GM18526 (cell line): ENCODE data around the gene NR3C2.

Experiments used
- POLR2A ChIP-seq: IDR thresholded peaks from 3 replicates; pipeline ENCODE4 v1.6.1; 2011; ENCODE audit not compliant: insufficient read length; ENCODE audit errors: extremely low read depth

The NR3C2 gene

DNA sequence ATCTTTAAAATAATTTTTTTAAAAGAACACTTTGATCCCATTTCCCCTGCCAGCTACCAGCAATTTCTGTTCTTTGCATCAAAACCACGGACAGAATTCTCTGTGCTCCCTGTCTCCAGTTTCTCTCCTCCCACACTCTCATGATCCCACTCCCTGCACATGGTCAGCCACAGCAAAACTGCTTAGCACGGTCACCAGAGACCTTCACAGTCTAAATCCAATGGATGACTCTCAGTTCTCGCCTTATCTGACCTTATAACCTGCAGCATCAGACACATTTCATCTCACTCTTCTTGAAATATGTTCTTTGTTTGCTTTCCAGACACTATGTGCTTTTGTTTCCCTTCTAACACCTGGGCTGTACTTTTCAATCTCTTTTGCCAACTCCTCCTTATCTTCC, 131.5 kb downstream of the NR3C2 start:
- no peak for TF ChIP-seq POLR2A

DNA sequence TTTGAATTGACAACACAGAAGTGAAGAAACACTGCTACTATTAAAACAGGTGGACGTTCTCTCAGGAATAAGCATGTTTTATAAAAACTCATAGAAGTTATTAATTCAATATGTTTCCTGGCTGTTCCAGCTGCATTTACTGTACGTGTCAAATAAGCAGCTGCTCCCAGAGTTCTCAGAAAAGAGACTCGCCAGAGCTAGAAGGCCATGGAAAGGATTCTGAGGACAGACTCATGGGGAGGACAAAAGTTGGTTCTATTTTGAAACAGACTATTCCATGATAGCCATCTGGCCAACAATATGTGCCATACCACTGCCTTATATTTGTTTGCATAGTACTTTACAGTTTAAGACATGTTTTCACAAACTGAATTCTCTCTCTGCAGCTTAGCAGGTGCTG, 136.5 kb downstream of the NR3C2 start:
- TF ChIP-seq POLR2A: no peak

GRCh38 chr4:148302416-148302815, 139.8 kb downstream of the NR3C2 start:
- TF ChIP-seq POLR2A: no peak

DNA sequence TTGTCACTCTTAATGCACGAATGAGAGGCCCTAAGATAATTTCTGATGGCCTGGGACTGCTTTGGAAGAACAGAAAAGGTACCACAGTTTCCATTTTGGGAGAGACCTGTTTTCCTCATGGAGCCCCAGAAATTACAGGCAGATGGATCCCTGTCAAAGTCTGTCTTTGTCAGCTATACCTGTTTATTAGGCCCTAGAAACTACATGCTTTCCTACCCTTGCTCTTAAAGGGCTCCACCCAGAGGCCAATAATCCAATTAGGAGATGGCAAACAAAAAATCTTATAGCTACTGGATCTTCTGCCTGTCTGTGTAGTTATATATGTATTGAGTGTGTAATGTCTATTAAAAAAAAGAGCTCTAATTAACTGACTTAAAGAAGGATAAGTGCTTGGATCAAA, 141.3 kb downstream of the NR3C2 start:
- no peak for TF ChIP-seq POLR2A

GRCh38 chr4:148299337-148299736, 142.9 kb downstream of the NR3C2 start:
- TF ChIP-seq POLR2A: no peak

DNA sequence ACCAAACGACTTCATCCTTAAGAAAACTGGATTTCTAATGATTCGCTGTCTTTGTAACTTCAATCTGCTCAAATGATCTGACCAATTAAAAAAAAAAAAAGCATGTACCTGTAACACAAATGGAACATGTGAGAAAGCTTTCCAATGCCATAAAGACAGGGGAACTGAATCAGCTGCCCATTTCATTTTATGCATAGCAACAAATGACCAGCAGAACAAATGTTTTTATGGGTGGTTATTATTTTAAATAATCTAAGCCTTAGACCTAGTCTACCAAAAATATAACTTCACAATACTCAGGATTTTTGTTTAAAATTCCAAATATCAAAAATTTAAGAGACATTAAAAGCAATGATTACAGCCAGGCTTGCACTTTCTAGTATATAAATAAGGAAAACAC, 145.7 kb downstream of the NR3C2 start:
- no peak for TF ChIP-seq POLR2A

- no peak for TF ChIP-seq POLR2A
Observed at GRCh38 chr4:148295642-148296041, 146.6 kb downstream of the NR3C2 start.

- TF ChIP-seq POLR2A: no peak
Observed at GRCh38 chr4:148293571-148293970, 148.6 kb downstream of the NR3C2 start.

DNA sequence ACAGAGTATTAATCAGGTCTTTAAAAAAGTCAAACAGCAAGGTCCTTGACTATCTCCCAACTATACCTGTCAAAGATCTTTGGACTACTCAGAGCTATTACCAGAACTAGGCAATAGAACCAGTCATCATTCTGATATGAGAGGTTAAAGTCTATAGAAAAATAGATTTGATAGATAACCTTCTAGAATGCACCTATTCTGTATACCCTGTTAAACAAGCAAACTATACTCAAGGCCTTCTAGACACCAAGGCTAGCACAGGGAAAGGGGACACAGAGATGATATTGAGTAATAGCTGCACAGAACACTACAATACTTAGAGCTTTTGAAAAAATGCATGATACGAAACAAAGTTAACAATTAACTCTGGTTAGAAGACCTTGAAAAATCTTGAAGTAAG, 149.5 kb downstream of the NR3C2 start:
- TF ChIP-seq POLR2A: no peak

GRCh38 chr4:148289740-148290139, 152.5 kb downstream of the NR3C2 start:
- no peak for TF ChIP-seq POLR2A

DNA sequence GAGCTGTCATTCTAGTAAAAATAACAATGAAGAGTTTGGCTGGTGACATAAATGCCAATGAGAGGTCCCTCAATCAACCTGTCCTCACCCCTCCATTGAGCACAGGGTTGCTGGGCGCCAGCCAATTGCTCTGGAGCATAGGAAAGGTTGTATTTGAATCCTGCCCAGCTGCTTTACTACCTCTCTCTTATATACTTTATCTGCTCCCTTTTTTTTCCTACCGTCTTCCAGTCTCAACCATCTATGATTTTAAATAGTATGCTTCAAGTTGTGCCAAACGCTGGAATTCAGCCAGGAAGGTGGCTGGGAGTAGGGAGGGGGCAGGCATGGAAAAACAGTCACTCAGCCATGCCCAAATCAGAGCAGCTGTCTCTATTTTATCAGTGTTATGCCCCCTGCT, 153.8 kb downstream of the NR3C2 start:
- TF ChIP-seq POLR2A: no peak

- TF ChIP-seq POLR2A: no peak
Observed at GRCh38 chr4:148287111-148287510, 155.1 kb downstream of the NR3C2 start.

- TF ChIP-seq POLR2A: no peak
Observed at GRCh38 chr4:148286012-148286411, 156.2 kb downstream of the NR3C2 start.

DNA sequence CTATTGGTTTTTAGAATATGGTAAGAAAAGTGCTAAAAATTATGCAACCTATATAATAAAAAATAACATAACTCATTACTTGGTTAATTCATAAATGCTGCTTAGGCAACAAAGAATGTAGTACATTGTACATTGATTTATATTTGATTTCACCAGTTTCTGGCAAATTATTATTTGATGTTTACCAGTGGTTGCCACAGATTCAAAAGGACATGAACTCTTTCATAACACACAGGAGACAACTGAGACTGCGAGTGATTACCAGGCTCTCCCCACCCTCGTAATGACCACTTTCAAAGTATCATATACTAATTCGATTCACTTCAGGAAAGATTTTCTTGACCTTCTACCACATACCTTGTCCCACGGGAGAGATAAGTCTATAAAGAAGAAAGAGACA, 158.5 kb downstream of the NR3C2 start:
- TF ChIP-seq POLR2A: no peak

- TF ChIP-seq POLR2A: no peak
Observed at GRCh38 chr4:148278310-148278709, 163.9 kb downstream of the NR3C2 start.

DNA sequence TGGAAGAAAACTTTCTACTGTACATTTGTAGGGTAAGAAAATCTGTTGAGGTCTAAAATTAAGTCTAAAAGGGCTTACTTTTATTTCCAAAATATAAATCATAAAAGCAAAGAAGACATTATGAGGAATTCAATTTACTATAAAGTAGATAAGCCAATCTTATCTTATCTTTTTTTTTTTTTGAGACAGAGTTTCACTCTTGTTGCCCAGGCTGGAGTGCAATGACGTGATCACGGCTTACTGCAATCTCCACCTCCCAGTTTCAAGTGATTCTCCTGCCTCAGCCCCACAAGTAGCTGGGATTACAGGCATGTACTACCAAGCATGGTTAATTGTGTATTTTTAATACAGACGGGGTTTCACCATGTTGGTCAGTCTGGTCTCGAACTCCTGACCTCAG, 166.9 kb downstream of the NR3C2 start:
- no peak for TF ChIP-seq POLR2A

DNA sequence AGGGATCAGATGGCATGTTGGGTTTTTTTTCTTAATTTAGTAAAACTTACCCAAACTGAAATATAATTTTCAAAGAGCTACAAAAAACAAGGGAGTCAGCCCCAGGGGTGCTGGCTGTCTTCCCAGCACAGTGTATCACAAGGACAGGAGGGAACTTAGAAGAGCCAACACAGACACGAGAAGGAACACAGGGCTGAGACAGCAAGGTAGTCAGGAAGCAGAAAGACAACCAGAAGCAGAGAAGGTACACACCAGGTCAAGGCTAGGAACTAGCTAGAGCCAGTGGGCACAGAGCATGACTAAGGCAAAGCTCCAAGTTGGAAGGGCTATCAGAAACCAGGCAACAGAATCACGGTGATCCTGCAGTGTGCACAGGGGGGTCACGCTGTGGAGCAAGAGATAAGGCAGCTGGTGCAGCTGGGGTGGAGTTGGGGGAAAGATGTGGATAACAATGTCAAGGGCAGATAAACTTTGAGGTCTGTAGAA, 168.7 kb downstream of the NR3C2 start:
- TF ChIP-seq POLR2A: no peak

DNA sequence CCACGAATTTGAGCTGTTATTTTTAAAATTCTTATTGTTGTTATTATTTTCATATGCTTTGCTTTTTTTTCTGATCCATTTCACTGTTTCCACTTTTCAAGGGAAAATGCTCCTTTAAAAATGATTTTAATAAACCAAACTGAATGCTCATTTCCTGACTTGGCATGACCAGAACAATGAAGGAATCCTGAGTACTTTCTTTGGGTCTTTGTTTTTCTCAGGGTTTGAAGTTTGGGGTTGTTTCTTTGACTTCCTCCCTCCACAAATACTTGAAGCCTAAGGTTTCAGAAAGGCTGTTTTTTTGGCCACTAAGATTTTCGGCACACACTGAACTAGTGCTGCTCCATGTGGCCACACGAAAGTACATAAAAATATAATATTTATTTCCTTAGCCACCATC, 171.0 kb downstream of the NR3C2 start:
- no peak for TF ChIP-seq POLR2A
